MG63 (cell line): ENCODE data around the gene ABCA10. TPM values are rescaled to one million over a fixed set of nuclear protein-coding genes. Genes with fewer than 3 reads are reported as not detected.
A peak's percentile ranks its signal among the peaks of the same experiment; 100 is the strongest.
"Not testable (repeated sequence)": the region's sequence is repeated elsewhere in the genome, so short reads cannot be mapped to it uniquely, and the experiment has no call there.

Experiments
- DNase-seq: peaks from one replicate; pipeline ENCODE4 v3.0.0-alpha.2; 2020
- H3K27me3 ChIP-seq: fragments of 250-450 bp; sonication (Bioruptor Pico); 2 replicates; pipeline ENCODE4 v1.5.1; 2020; ENCODE audit warnings: mild to moderate bottlenecking, moderate library complexity
- H3K36me3 ChIP-seq: fragments of 250-450 bp; sonication (Bioruptor Pico); 2 replicates; pipeline ENCODE4 v1.5.1; 2020; ENCODE audit warnings: mild to moderate bottlenecking, moderate library complexity
- H3K4me3 ChIP-seq: fragments of 250-450 bp; sonication (Bioruptor Pico); 2 replicates; pipeline ENCODE4 v1.5.1; 2020; ENCODE audit warnings: mild to moderate bottlenecking, moderate library complexity
- H3K9me3 ChIP-seq: fragments of 250-450 bp; sonication (Bioruptor Pico); 2 replicates; pipeline ENCODE4 v1.5.1; 2020; ENCODE audit warnings: mild to moderate bottlenecking, moderate library complexity
- total RNA-seq: library from RNA; depleted of rRNA; stranded (reverse); fragments of >200 nt; shearing (Covaris generic); gene quantifications from 2 replicates; pipeline ENCODE4 v1.2.3, GENCODE V29; 2014; ENCODE audit warnings: low replicate concordance; rRNA removed

The ABCA10 gene, protein sequence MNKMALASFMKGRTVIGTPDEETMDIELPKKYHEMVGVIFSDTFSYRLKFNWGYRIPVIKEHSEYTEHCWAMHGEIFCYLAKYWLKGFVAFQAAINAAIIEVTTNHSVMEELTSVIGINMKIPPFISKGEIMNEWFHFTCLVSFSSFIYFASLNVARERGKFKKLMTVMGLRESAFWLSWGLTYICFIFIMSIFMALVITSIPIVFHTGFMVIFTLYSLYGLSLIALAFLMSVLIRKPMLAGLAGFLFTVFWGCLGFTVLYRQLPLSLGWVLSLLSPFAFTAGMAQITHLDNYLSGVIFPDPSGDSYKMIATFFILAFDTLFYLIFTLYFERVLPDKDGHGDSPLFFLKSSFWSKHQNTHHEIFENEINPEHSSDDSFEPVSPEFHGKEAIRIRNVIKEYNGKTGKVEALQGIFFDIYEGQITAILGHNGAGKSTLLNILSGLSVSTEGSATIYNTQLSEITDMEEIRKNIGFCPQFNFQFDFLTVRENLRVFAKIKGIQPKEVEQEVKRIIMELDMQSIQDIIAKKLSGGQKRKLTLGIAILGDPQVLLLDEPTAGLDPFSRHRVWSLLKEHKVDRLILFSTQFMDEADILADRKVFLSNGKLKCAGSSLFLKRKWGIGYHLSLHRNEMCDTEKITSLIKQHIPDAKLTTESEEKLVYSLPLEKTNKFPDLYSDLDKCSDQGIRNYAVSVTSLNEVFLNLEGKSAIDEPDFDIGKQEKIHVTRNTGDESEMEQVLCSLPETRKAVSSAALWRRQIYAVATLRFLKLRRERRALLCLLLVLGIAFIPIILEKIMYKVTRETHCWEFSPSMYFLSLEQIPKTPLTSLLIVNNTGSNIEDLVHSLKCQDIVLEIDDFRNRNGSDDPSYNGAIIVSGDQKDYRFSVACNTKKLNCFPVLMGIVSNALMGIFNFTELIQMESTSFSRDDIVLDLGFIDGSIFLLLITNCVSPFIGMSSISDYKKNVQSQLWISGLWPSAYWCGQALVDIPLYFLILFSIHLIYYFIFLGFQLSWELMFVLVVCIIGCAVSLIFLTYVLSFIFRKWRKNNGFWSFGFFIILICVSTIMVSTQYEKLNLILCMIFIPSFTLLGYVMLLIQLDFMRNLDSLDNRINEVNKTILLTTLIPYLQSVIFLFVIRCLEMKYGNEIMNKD (N-terminal part only)
- total RNA-seq = 0.07 and 0.59 TPM in 2 replicates

DNA sequence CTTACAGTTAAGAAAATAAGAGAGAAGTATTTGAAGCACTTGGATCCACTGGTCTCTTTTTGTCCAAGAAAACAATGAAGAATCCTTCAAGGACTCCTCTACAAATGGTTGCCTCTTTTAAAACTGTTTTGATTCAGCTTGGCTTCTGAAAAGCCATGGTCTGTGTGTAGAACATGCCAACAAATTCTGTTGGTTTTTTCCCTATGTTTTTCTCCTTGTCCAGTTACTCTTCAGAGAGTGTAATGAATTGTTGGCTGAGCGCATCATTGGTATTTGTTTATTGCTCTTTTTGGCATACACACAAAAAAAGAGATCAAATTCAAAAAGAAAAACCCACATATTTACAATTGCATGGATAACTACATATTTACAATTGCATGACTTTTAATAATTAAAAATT, at the start of gene ABCA10:
ABCA10 (minus strand) TSS at position 249 of the 400 bp plus-strand sequence. CDS start 3,466 bp downstream, outside the sequence.
- no peak for DNase-seq
- H3K27me3 ChIP-seq = no peaks in the 10 kb centered on the region
- no peak within 1 kb of the TSS for H3K4me3 ChIP-seq
- H3K36me3 ChIP-seq = no peaks in the 10 kb centered on the region
- peaks cover 14% of the 10 kb centered on the region for H3K9me3 ChIP-seq

- H3K27me3 ChIP-seq, DNase-seq, H3K36me3 ChIP-seq, H3K9me3 ChIP-seq, H3K4me3 ChIP-seq: not testable (repeated sequence)
Measured at GRCh38 chr17:69276279-69276678, 47.7 kb upstream of the ABCA10 start.

- DNase-seq = no peak
- H3K27me3 ChIP-seq = no peaks in the 10 kb centered on the region
- no peak overlapping the region for H3K4me3 ChIP-seq
- H3K36me3 ChIP-seq = 0 out of 2 replicates have a peak, but pooled peaks cover 2% of the 10 kb centered on the region
- no peaks in the 10 kb centered on the region for H3K9me3 ChIP-seq
Measured at GRCh38 chr17:69275751-69276150, 47.1 kb upstream of the ABCA10 start.

GRCh38 chr17:69271023-69271422, 42.4 kb upstream of the ABCA10 start:
- H3K36me3 ChIP-seq = no peaks in the 10 kb centered on the region
- no peaks in the 10 kb centered on the region for H3K27me3 ChIP-seq
- no peaks in the 10 kb centered on the region for H3K9me3 ChIP-seq
- no peak for DNase-seq
- H3K4me3 ChIP-seq = no peak overlapping the region

DNA sequence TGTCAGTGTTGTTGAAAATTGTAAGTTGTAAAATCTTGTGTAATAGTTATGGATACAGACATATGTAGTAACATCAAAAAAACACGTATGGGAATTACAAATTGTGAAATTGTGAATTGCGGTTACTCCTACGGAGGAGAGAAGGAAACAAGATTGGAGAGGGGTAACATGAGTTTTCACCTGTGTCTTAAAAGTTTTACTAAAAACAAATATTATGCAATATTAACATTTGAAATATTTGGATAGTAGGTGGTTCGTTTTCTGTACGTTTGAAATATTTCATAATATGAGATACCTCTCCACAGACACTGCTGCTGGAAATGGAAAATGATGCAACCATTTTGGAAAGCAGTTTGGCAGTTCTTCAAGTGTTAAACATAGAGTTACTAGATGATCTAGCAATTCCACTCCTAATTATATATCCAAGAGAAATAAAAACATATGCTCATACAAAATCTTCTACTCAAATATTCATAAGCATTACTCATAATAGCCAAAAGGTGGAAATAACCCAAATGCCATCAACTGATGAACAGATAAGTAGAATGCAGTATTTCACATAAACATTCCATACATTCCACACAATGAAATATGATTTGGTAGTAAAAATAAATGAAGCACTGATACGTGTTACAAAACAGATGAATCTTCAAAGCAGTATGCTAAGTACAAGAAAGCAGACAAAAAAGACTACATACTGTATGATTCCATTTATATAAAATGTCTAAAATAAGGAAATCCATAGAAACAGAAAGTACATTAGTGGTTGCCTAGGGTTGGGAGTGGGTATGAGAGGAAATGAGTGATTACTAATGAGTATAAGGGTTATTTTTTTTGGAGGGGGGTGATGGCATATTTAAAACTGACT, 40.7 kb upstream of the ABCA10 start:
- H3K4me3 ChIP-seq = no peak overlapping the region
- H3K36me3 ChIP-seq = no peaks in the 10 kb centered on the region
- no peaks in the 10 kb centered on the region for H3K27me3 ChIP-seq
- DNase-seq = peak; percentile 2
- no peaks in the 10 kb centered on the region for H3K9me3 ChIP-seq

- Histone ChIP-seq H3K36me3 (no peaks in the 10 kb centered on the region), H3K9me3 (no peaks in the 10 kb centered on the region), H3K27me3 (no peaks in the 10 kb centered on the region), H3K4me3 (no peak overlapping the region)
- DNase-seq = no peak
Measured at GRCh38 chr17:69268543-69269014, 40.0 kb upstream of the ABCA10 start.

DNA sequence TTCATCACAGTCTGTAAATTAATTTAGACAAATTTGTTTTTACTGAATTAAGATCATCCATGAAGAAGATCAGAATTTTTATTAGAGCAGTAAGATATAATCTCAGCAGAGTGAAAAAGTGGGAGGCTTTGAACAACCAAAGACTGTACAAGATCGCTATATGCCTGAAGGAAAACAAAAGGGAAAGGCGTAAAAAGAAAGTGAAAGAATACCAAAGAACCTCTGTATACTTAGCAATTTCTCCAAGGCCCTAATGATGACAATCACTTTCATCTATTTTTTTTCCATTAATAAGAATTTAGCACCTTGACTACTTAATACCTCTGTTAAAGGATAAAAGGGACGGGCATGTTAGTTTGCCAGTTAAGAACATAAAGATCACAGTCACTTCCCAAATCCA, 38.6 kb upstream of the ABCA10 start:
- H3K9me3 ChIP-seq = no peaks in the 10 kb centered on the region
- no peak for DNase-seq
- H3K27me3 ChIP-seq = no peaks in the 10 kb centered on the region
- no peak overlapping the region for H3K4me3 ChIP-seq
- H3K36me3 ChIP-seq = no peaks in the 10 kb centered on the region

- Histone ChIP-seq H3K36me3 (no peaks in the 10 kb centered on the region), H3K4me3 (no peak overlapping the region), H3K27me3 (no peaks in the 10 kb centered on the region), H3K9me3 (no peaks in the 10 kb centered on the region)
- DNase-seq = no peak
Measured at GRCh38 chr17:69265873-69266272, 37.2 kb upstream of the ABCA10 start.

- Histone ChIP-seq H3K9me3 (no peaks in the 10 kb centered on the region), H3K36me3 (no peaks in the 10 kb centered on the region), H3K4me3 (no peak overlapping the region), H3K27me3 (no peaks in the 10 kb centered on the region)
- DNase-seq = no peak
Measured at GRCh38 chr17:69254187-69254586, 25.6 kb upstream of the ABCA10 start.

DNA sequence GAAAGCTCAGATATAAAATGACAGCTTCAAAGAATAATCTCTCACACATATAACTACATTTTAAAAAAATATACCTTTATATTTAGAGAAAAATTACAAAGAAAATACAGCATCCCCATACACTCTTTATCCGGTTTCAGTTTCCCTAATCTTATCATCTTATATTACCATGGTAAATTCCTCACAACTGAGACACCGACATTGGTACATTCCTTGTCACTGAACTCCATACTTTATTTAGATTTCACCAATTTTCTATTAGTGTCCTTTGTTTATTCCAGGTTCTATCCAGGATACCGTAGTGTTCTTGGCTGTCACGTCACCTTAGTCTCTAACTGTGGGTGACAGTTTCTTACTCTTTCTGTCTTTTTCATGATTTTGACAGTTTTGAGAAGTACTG, 22.0 kb upstream of the ABCA10 start:
- Histone ChIP-seq H3K36me3 (no peaks in the 10 kb centered on the region), H3K27me3 (no peaks in the 10 kb centered on the region), H3K9me3 (no peaks in the 10 kb centered on the region), H3K4me3 (no peak overlapping the region)
- no peak for DNase-seq

- H3K9me3 ChIP-seq = no peaks in the 10 kb centered on the region
- no peak for DNase-seq
- H3K27me3 ChIP-seq = no peaks in the 10 kb centered on the region
- H3K4me3 ChIP-seq = no peak overlapping the region
- H3K36me3 ChIP-seq = no peaks in the 10 kb centered on the region
Measured at GRCh38 chr17:69246726-69247375, 18.2 kb upstream of the ABCA10 start.

- Histone ChIP-seq H3K4me3 (no peak overlapping the region), H3K36me3 (no peaks in the 10 kb centered on the region), H3K9me3 (no peaks in the 10 kb centered on the region), H3K27me3 (no peaks in the 10 kb centered on the region)
- DNase-seq = no peak
Measured at GRCh38 chr17:69246202-69246601, 17.6 kb upstream of the ABCA10 start.

DNA sequence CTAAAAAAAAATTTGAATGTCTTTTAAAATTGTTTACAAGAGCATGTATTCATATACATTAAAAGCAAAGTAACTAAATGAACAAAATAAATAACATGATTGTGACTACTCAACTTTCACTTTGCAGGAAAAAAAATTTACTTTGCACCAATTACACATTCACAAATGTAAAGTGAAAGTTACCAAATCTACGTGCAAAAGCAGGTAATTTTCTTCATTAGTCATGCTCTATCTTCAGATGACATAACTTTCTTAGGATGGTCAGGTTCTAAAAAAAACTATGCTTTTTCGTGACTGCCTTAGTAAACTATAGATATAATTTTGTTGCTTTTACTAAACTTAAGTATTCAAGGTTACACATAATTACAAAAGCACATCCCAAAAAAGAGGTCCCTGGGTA, 17.0 kb upstream of the ABCA10 start:
- H3K36me3 ChIP-seq = no peaks in the 10 kb centered on the region
- no peak overlapping the region for H3K4me3 ChIP-seq
- no peaks in the 10 kb centered on the region for H3K9me3 ChIP-seq
- DNase-seq = no peak
- H3K27me3 ChIP-seq = no peaks in the 10 kb centered on the region

DNA sequence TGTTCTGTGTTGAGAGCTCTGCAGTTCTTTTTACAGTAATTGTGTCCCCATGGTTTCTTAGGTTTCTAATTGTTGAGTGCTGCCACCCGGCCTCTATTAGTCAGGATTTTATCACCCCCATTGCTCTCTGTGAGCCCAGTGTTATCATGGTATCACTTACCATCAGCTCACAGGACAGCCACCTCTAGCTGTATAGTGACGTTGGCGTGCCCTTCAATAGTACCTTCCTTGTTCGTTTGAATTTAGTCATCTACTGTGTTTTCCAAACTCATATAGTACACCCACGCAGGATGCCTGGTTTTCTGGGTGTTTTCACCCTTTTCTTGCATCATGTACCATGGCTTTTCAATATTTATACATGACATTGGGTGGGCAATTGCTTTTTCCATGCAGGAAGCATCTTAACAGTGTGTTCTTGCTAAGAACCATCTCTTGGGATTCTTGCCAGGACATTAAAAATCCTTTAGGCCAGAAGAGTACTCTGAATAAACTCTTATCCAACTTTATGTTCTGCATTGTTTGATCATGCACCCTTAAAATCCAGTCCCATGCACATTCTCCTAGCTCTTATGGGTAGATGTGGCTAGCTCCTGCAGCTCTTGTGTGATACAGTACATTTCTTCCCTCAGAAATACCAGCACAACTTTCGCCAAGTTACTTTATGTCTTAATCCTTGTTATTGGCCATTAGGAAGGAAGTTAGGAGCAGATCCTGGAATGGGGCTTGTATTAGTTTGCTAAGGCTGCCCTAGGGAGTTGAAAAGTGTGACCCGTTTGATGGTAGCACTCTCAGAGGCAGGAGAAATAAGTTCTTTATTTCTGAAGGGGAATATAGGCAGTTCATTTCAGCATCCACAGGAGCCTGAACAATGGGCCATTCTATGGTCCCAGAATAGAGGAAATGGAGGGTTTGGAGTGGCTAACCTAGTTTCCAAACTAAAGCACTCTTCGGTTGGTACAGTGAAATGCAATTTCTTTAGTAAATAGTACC, 11.3 kb upstream of the ABCA10 start:
- no peak for DNase-seq
- H3K4me3 ChIP-seq = no peak overlapping the region
- H3K27me3 ChIP-seq = no peaks in the 10 kb centered on the region
- no peaks in the 10 kb centered on the region for H3K36me3 ChIP-seq
- H3K9me3 ChIP-seq = no peaks in the 10 kb centered on the region

- Histone ChIP-seq H3K27me3 (no peaks in the 10 kb centered on the region), H3K36me3 (no peaks in the 10 kb centered on the region), H3K9me3 (peaks cover 15% of the 10 kb centered on the region)
Measured at GRCh38 chr17:69236946-69237345, 8.3 kb upstream of the ABCA10 start.

More at GRCh38 chr17:69236946-69237345, 8.3 kb upstream of the ABCA10 start:
- H3K4me3 ChIP-seq = no peak overlapping the region
- DNase-seq = no peak
